Natural killer cell (primary cell): ENCODE results near the gene CNKSR3. TPM values are rescaled to one million over a fixed set of nuclear protein-coding genes. Genes with fewer than 3 reads are reported as not detected.

ENCODE experiments used
- ATAC-seq, 3 donors: fragments of 150-1000 bp in 2 of 3; fragments of 200-7000 bp in 1 of 3; cut with Tn5 transposase; 1 replicate in 1 of 3; 2 replicates in 2 of 3; pipeline ENCODE4 v1.10.0; 2021; ENCODE audit warnings: mild to moderate bottlenecking in 2 of 3, moderate library complexity in 2 of 3
- DNase-seq, 2 donors: peaks; one replicate each; pipeline versions ENCODE4 v3.0.0 to v3.0.0-alpha.2; 2013 to 2021; ENCODE audit warnings: mixed read lengths in 1 of 2
- H3K27ac ChIP-seq: one replicate; pipeline ENCODE4 v1.5.1; 2013; ENCODE audit warnings: mild to moderate bottlenecking, low read length
- H3K27me3 ChIP-seq: one replicate; pipeline ENCODE4 v1.6.1; 2013; ENCODE audit warnings: low read length; ENCODE audit not compliant: control insufficient read depth, insufficient read depth
- H3K36me3 ChIP-seq: one replicate; pipeline ENCODE4 v1.6.1; 2013; ENCODE audit warnings: low read length; ENCODE audit not compliant: control insufficient read depth, insufficient read depth
- H3K4me1 ChIP-seq: one replicate; pipeline ENCODE4 v1.6.1; 2013; ENCODE audit warnings: low read length; ENCODE audit not compliant: control insufficient read depth, insufficient read depth
- H3K4me3 ChIP-seq: one replicate; pipeline ENCODE4 v1.5.1; 2013; ENCODE audit warnings: low read length
- H3K9me3 ChIP-seq: one replicate; pipeline ENCODE4 v1.6.1; 2013; ENCODE audit warnings: low read length; ENCODE audit not compliant: control insufficient read depth, insufficient read depth
- H3K27ac Mint-ChIP-seq, 2 donors: one replicate each; pipeline ENCODE4 v1.8.0; 2022; ENCODE audit warnings: mild to moderate bottlenecking in 2 of 2, mixed read lengths in 2 of 2, moderate library complexity in 1 of 2
- H3K27me3 Mint-ChIP-seq, 2 donors: one replicate each; pipeline ENCODE4 v1.8.0; 2022; ENCODE audit warnings: low read depth in 2 of 2, mixed read lengths in 2 of 2
- H3K36me3 Mint-ChIP-seq: one replicate; pipeline ENCODE4 v1.8.0; 2022; ENCODE audit warnings: mixed read lengths
- H3K4me1 Mint-ChIP-seq, 2 donors: one replicate each; pipeline ENCODE4 v1.8.0; 2022; ENCODE audit warnings: mixed read lengths in 2 of 2
- H3K4me3 Mint-ChIP-seq: one replicate; pipeline ENCODE4 v1.8.0; 2022; ENCODE audit warnings: mild to moderate bottlenecking, moderate library complexity, mixed read lengths
- H3K9me3 Mint-ChIP-seq, 2 donors: one replicate each; pipeline ENCODE4 v1.8.0; 2022; ENCODE audit warnings: mixed read lengths in 2 of 2
- CTCF ChIP-seq: fragments of 200-600 bp; IDR thresholded peaks from one replicate; pipeline ENCODE4 v1.8.0; 2022; ENCODE audit warnings: antibody characterized with exemption
- WGBS: methylation state at CpG from one replicate; pipeline ENCODE4 v1.1.7; 2013; ENCODE audit warnings: missing lambda C conversion rate; ENCODE audit not compliant: insufficient coverage; 5-methylcytosine and 5-hydroxymethylcytosine counted together
- intact Hi-C: fragments of 100-400 bp; cut with micrococcal nuclease; formaldehyde crosslinking; loops from one replicate; pipeline ENCODE4 v1.14.2; 2022
- total RNA-seq, 4 donors: library from RNA; stranded (reverse); fragments of 120-200 nt in 1 of 4; gene quantifications; one replicate each; pipeline versions ENCODE4 v1.2.3 to v1.2.4, GENCODE V29; 2013 to 2022

Gene CNKSR3
- total RNA-seq, 3 donors from 2014 or later (not counting 1 experiment from before 2014, with no cell fraction given), result 0.18 TPM; not detected in 2

GRCh38 chr6:154503658-154504057 is 6.8 kb downstream of the CNKSR3 start:
- WGBS, result 77% methylated on average over 5 of the region's 5 CpGs
- H3K27me3 Mint-ChIP-seq, result peaks cover 8 to 36% of the 10 kb centered on the region in 2 donors

GRCh38 chr6:154502553-154502952 is 7.9 kb downstream of the CNKSR3 start:
- no peak overlapping the region for H3K27ac ChIP-seq
- Mint-ChIP-seq H3K27ac (no peak overlapping the region), H3K27me3 (peaks cover 8 to 26% of the 10 kb centered on the region in 2 donors), H3K4me3 (no peak overlapping the region), H3K4me1 (peaks cover 8 to 13% of the 10 kb centered on the region in 2 donors), H3K36me3 (no peaks in the 10 kb centered on the region), H3K9me3 (no peaks in the 10 kb centered on the region)
- peaks cover 7% of the 10 kb centered on the region for H3K4me1 ChIP-seq
- DNase-seq, result no peak
- H3K4me3 ChIP-seq, result no peak overlapping the region
- H3K36me3 ChIP-seq, result no peaks in the 10 kb centered on the region
- no peak for TF ChIP-seq CTCF
- ATAC-seq, result no peak
- 84% methylated on average over 7 of the region's 7 CpGs for WGBS
- no peaks in the 10 kb centered on the region for H3K27me3 ChIP-seq
- intact Hi-C loops, result no loop called here
- no peaks in the 10 kb centered on the region for H3K9me3 ChIP-seq

More at GRCh38 chr6:154503658-154504057, 6.8 kb downstream of the CNKSR3 start:
- Mint-ChIP-seq H3K4me3 (no peak overlapping the region), H3K9me3 (no peaks in the 10 kb centered on the region), H3K27ac (no peak overlapping the region), H3K36me3 (no peaks in the 10 kb centered on the region), H3K4me1 (peaks cover 8 to 14% of the 10 kb centered on the region in 2 donors)
- Histone ChIP-seq H3K27ac (no peak overlapping the region), H3K4me3 (no peak overlapping the region), H3K36me3 (no peaks in the 10 kb centered on the region), H3K4me1 (peaks cover 7% of the 10 kb centered on the region), H3K9me3 (no peaks in the 10 kb centered on the region), H3K27me3 (no peaks in the 10 kb centered on the region)
- ATAC-seq (no peak), DNase-seq (no peak)
- intact Hi-C loops, result no loop called here
- no peak for TF ChIP-seq CTCF

- intact Hi-C loops, result no loop called here
- H3K36me3 Mint-ChIP-seq, result no peaks in the 10 kb centered on the region
These were observed 9.0 kb downstream of the CNKSR3 start for GRCh38 chr6:154501578-154501868.

More at GRCh38 chr6:154501578-154501868, 9.0 kb downstream of the CNKSR3 start:
- no peak for TF ChIP-seq CTCF
- Histone ChIP-seq H3K36me3 (no peaks in the 10 kb centered on the region), H3K4me1 (peaks cover 7% of the 10 kb centered on the region), H3K27ac (no peak overlapping the region), H3K9me3 (no peaks in the 10 kb centered on the region), H3K4me3 (no peak overlapping the region), H3K27me3 (no peaks in the 10 kb centered on the region)
- Mint-ChIP-seq H3K9me3 (no peaks in the 10 kb centered on the region), H3K4me3 (no peak overlapping the region), H3K27ac (no peak overlapping the region), H3K27me3 (peaks cover 8 to 16% of the 10 kb centered on the region in 2 donors), H3K4me1 (peaks cover 8 to 13% of the 10 kb centered on the region in 2 donors)
- WGBS, result 64% methylated on average over 3 of the region's 4 CpGs
- DNase-seq, result no peak
- ATAC-seq, result no peak
